Natural killer cell treated with Interleukin-12 subunit alpha and Interleukin-12 subunit beta and Interleukin-15 and Interleukin-18, amount 100 ng/mL, for 72 hours (primary cell): ENCODE data around the gene L3MBTL1. TPM values are rescaled to one million over a fixed set of nuclear protein-coding genes. Genes with fewer than 3 reads are reported as not detected.

Source experiments
- ATAC-seq, 2 donors: fragments of 150-1000 bp; cut with Tn5 transposase in 1 of 2; sonication (Bioruptor Pico), chemical (Tn5 transposase) in 1 of 2; 2 replicates each; pipeline ENCODE4 v1.10.0; 2021
- DNase-seq: peaks from one replicate; pipeline ENCODE4 v3.0.0; 2022; ENCODE audit warnings: low spot score
- H3K27ac Mint-ChIP-seq, 2 donors: 1 replicate in 1 of 2; 2 replicates in 1 of 2; pipeline ENCODE4 v1.8.0; 2022; ENCODE audit warnings: mixed read lengths in 2 of 2, mild to moderate bottlenecking in 1 of 2, moderate library complexity in 1 of 2
- H3K27me3 Mint-ChIP-seq, 2 donors: 1 replicate in 1 of 2; 2 replicates in 1 of 2; pipeline ENCODE4 v1.8.0; 2022; ENCODE audit warnings: mixed read lengths in 2 of 2
- H3K36me3 Mint-ChIP-seq: one replicate; pipeline ENCODE4 v1.8.0; 2022; ENCODE audit warnings: mixed read lengths
- H3K4me1 Mint-ChIP-seq, 2 donors: 1 replicate in 1 of 2; 2 replicates in 1 of 2; pipeline ENCODE4 v1.8.0; 2022; ENCODE audit warnings: low read depth in 2 of 2, mixed read lengths in 2 of 2, mild to moderate bottlenecking in 1 of 2
- H3K4me3 Mint-ChIP-seq: one replicate; pipeline ENCODE4 v1.8.0; 2022; ENCODE audit warnings: mixed read lengths
- H3K9me3 Mint-ChIP-seq: 2 replicates; pipeline ENCODE4 v1.8.0; 2022; ENCODE audit warnings: mixed read lengths
- total RNA-seq, 2 donors: library from RNA; stranded (reverse); gene quantifications; one replicate each; pipeline ENCODE4 v1.2.3, GENCODE V29; 2022

Gene L3MBTL1
- total RNA-seq, 2 donors from 2014 or later = 7.0 to 12.9 TPM

GRCh38 chr20:43544501-43544900 is 37.0 kb downstream of the L3MBTL1 start:
- no peak for DNase-seq
- Mint-ChIP-seq H3K36me3 (no peaks in the 10 kb centered on the region), H3K27me3 (no peaks in the 10 kb centered on the region), H3K4me3 (no peak overlapping the region), H3K27ac (no peak overlapping the region), H3K4me1 (no peaks in the 10 kb centered on the region), H3K9me3 (no peaks in the 10 kb centered on the region)
- no peak for ATAC-seq

- DNase-seq (no peak), ATAC-seq (no peak)
- Mint-ChIP-seq H3K4me3 (no peak overlapping the region), H3K36me3 (no peaks in the 10 kb centered on the region), H3K9me3 (no peaks in the 10 kb centered on the region), H3K27me3 (no peaks in the 10 kb centered on the region), H3K4me1 (no peaks in the 10 kb centered on the region), H3K27ac (no peak overlapping the region)
These were observed 38.5 kb downstream of the L3MBTL1 start for GRCh38 chr20:43545837-43546578.

GRCh38 chr20:43548273-43548880 is 40.9 kb downstream of the L3MBTL1 start:
- Mint-ChIP-seq H3K4me1 (no peaks in the 10 kb centered on the region), H3K36me3 (no peaks in the 10 kb centered on the region), H3K27me3 (no peaks in the 10 kb centered on the region), H3K9me3 (no peaks in the 10 kb centered on the region), H3K4me3 (no peak overlapping the region), H3K27ac (no peak overlapping the region)
- DNase-seq (no peak), ATAC-seq (no peak)

- H3K36me3 Mint-ChIP-seq = no peaks in the 10 kb centered on the region
- no peak overlapping the region for H3K4me3 Mint-ChIP-seq
- H3K4me1 Mint-ChIP-seq = no peaks in the 10 kb centered on the region
- DNase-seq (no peak), ATAC-seq (no peak)
- H3K27ac Mint-ChIP-seq = no peak overlapping the region
- no peaks in the 10 kb centered on the region for H3K27me3 Mint-ChIP-seq
- H3K9me3 Mint-ChIP-seq = no peaks in the 10 kb centered on the region
These were observed 42.0 kb downstream of the L3MBTL1 start for GRCh38 chr20:43549416-43550065.

GRCh38 chr20:43550456-43550855 is 43.0 kb downstream of the L3MBTL1 start:
- no peaks in the 10 kb centered on the region for H3K9me3 Mint-ChIP-seq
- H3K27ac Mint-ChIP-seq = no peak overlapping the region
- DNase-seq (no peak), ATAC-seq (no peak)
- H3K4me3 Mint-ChIP-seq = no peak overlapping the region
- H3K27me3 Mint-ChIP-seq = no peaks in the 10 kb centered on the region
- H3K4me1 Mint-ChIP-seq = no peaks in the 10 kb centered on the region
- H3K36me3 Mint-ChIP-seq = no peaks in the 10 kb centered on the region

- H3K36me3 Mint-ChIP-seq = no peaks in the 10 kb centered on the region
- no peak overlapping the region for H3K27ac Mint-ChIP-seq
- no peaks in the 10 kb centered on the region for H3K9me3 Mint-ChIP-seq
- H3K4me3 Mint-ChIP-seq = no peak overlapping the region
- DNase-seq (no peak), ATAC-seq (no peak)
- no peaks in the 10 kb centered on the region for H3K4me1 Mint-ChIP-seq
- H3K27me3 Mint-ChIP-seq = peaks cover 0 to 3% of the 10 kb centered on the region in 2 donors
These were observed 46.9 kb downstream of the L3MBTL1 start for GRCh38 chr20:43554369-43554768.

GRCh38 chr20:43558412-43559146 is 51.1 kb downstream of the L3MBTL1 start, which contains the start of gene SGK2:
SGK2 (plus strand) TSS chr20:43559027; CDS start chr20:43566496, 7,469 bp downstream.
- H3K9me3 Mint-ChIP-seq = no peaks in the 10 kb centered on the region
- peaks cover 0 to 5% of the 10 kb centered on the region in 2 donors for H3K27me3 Mint-ChIP-seq
- no peak within 1 kb of the TSS for H3K27ac Mint-ChIP-seq
- no peak for DNase-seq
- no peak for ATAC-seq
- no peaks in the 10 kb centered on the region for H3K4me1 Mint-ChIP-seq
- H3K4me3 Mint-ChIP-seq = no peak within 1 kb of the TSS
- H3K36me3 Mint-ChIP-seq = no peaks in the 10 kb centered on the region

GRCh38 chr20:43559147-43559987 is 51.9 kb downstream of the L3MBTL1 start:
- Mint-ChIP-seq H3K27me3 (peaks cover 0 to 5% of the 10 kb centered on the region in 2 donors), H3K27ac (no peak overlapping the region), H3K4me3 (no peak overlapping the region), H3K36me3 (no peaks in the 10 kb centered on the region), H3K9me3 (no peaks in the 10 kb centered on the region), H3K4me1 (no peaks in the 10 kb centered on the region)
- ATAC-seq (no peak), DNase-seq (no peak)

- H3K4me3 Mint-ChIP-seq = no peak overlapping the region
- H3K27me3 Mint-ChIP-seq = peaks cover 0 to 5% of the 10 kb centered on the region in 2 donors
- DNase-seq (no peak), ATAC-seq (no peak)
- no peaks in the 10 kb centered on the region for H3K4me1 Mint-ChIP-seq
- no peak overlapping the region for H3K27ac Mint-ChIP-seq
- H3K36me3 Mint-ChIP-seq = no peaks in the 10 kb centered on the region
- no peaks in the 10 kb centered on the region for H3K9me3 Mint-ChIP-seq
These were observed 53.5 kb downstream of the L3MBTL1 start for GRCh38 chr20:43560974-43561373.

GRCh38 chr20:43563429-43563828 is 55.9 kb downstream of the L3MBTL1 start:
- no peaks in the 10 kb centered on the region for H3K4me1 Mint-ChIP-seq
- no peak for ATAC-seq
- no peak overlapping the region for H3K4me3 Mint-ChIP-seq
- H3K27ac Mint-ChIP-seq = no peak overlapping the region
- no peaks in the 10 kb centered on the region for H3K9me3 Mint-ChIP-seq
- H3K27me3 Mint-ChIP-seq = peaks cover 0 to 5% of the 10 kb centered on the region in 2 donors
- no peaks in the 10 kb centered on the region for H3K36me3 Mint-ChIP-seq
- DNase-seq = no peak

GRCh38 chr20:43563991-43564390 is 56.5 kb downstream of the L3MBTL1 start:
- H3K27me3 Mint-ChIP-seq = peaks cover 0 to 5% of the 10 kb centered on the region in 2 donors
- no peak overlapping the region for H3K27ac Mint-ChIP-seq
- ATAC-seq (no peak), DNase-seq (no peak)
- H3K4me1 Mint-ChIP-seq = no peaks in the 10 kb centered on the region
- H3K4me3 Mint-ChIP-seq = no peak overlapping the region
- no peaks in the 10 kb centered on the region for H3K36me3 Mint-ChIP-seq
- H3K9me3 Mint-ChIP-seq = no peaks in the 10 kb centered on the region

GRCh38 chr20:43564455-43564854 is 57.0 kb downstream of the L3MBTL1 start:
- Mint-ChIP-seq H3K4me1 (no peaks in the 10 kb centered on the region), H3K9me3 (no peaks in the 10 kb centered on the region), H3K4me3 (no peak overlapping the region), H3K27ac (no peak overlapping the region), H3K27me3 (peaks cover 0 to 2% of the 10 kb centered on the region in 2 donors), H3K36me3 (no peaks in the 10 kb centered on the region)
- ATAC-seq (peak; percentile 18 to 41), DNase-seq (no peak)
